ENCODE data around the gene NTPCR. TPM values are rescaled to one million over a fixed set of nuclear protein-coding genes. Genes with fewer than 3 reads are reported as not detected.
A peak's percentile ranks its signal among the peaks of the same experiment; 100 is the strongest.

NTPCR gene
- total RNA-seq, 1 donor from 2014 or later, result 54.5 TPM

DNA sequence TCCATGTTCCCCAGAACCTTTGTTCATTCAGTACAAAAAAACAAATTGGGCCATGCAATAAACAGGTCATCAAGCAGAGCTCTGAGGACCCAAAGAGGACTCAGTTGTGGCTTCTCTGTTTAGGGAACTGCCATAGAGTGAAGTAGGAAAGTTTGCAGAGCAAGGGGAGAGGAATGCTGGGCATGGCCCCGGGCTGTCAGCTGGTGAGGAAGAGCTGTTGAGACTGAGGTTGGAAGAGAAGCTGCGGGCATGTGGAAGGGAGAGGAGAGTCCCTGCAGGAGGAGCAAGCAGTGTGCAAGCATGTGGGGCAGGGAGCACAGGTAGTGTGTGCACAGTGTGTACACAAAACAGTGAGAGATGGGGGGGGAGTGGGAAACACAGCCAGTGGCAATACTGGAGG lies 71.8 kb downstream of the NTPCR start:
- H3K27ac ChIP-seq (ENCODE audit: low read depth, low read length), result no peak overlapping the region
- peaks cover 17% of the 10 kb centered on the region for H3K36me3 Mint-ChIP-seq (ENCODE audit: low read depth, unreplicated experiment)
- H3K27me3 Mint-ChIP-seq (ENCODE audit: low read depth, unreplicated experiment), result no peaks in the 10 kb centered on the region
- H3K4me1 ChIP-seq (ENCODE audit: insufficient read depth, low read length), result peaks cover 10% of the 10 kb centered on the region
- no peak overlapping the region for H3K4me3 Mint-ChIP-seq (ENCODE audit: unreplicated experiment)
- FAIRE-seq (no peak), DNase-seq (ENCODE audit: low read depth) (no peak)
- H4K20me1 ChIP-seq (ENCODE audit: insufficient read depth, low read length), result no peaks in the 10 kb centered on the region
- no peak overlapping the region for H3K4me2 ChIP-seq (ENCODE audit: low read length)
- no peak overlapping the region for H3K27ac Mint-ChIP-seq (ENCODE audit: unreplicated experiment)
- H3K36me3 ChIP-seq (ENCODE audit: insufficient read depth, low read length), result no peaks in the 10 kb centered on the region
- peaks cover 2% of the 10 kb centered on the region for H3K9me3 Mint-ChIP-seq (ENCODE audit: unreplicated experiment)
- TF ChIP-seq, protein P1, sequence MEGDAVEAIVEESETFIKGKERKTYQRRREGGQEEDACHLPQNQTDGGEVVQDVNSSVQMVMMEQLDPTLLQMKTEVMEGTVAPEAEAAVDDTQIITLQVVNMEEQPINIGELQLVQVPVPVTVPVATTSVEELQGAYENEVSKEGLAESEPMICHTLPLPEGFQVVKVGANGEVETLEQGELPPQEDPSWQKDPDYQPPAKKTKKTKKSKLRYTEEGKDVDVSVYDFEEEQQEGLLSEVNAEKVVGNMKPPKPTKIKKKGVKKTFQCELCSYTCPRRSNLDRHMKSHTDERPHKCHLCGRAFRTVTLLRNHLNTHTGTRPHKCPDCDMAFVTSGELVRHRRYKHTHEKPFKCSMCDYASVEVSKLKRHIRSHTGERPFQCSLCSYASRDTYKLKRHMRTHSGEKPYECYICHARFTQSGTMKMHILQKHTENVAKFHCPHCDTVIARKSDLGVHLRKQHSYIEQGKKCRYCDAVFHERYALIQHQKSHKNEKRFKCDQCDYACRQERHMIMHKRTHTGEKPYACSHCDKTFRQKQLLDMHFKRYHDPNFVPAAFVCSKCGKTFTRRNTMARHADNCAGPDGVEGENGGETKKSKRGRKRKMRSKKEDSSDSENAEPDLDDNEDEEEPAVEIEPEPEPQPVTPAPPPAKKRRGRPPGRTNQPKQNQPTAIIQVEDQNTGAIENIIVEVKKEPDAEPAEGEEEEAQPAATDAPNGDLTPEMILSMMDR (IDR thresholded peaks at IDR 0.05; ENCODE audit: insufficient read depth, low read depth, low read length), result no peak
- no peak for TF ChIP-seq EZH2 (IDR thresholded peaks at IDR 0.05; ENCODE audit: insufficient read depth, low read length)
- H3K27me3 ChIP-seq (ENCODE audit: insufficient read depth, low read length), result no peaks in the 10 kb centered on the region
- no peaks in the 10 kb centered on the region for H3K9me3 ChIP-seq (ENCODE audit: insufficient read depth, low read depth, low read length)
- H2AFZ ChIP-seq (ENCODE audit: low read depth, low read length), result no peak overlapping the region
- no peaks in the 10 kb centered on the region for H3K79me2 ChIP-seq (ENCODE audit: insufficient read depth, low read length)
- no peak overlapping the region for H3K9ac ChIP-seq (ENCODE audit: low read length)
- peaks cover 7% of the 10 kb centered on the region for H3K4me1 Mint-ChIP-seq (ENCODE audit: low read depth, unreplicated experiment)
- H3K4me3 ChIP-seq (ENCODE audit: insufficient read depth, low read depth, low read length), result no peak overlapping the region

GRCh38 chr1:233024199-233024598 lies 73.8 kb downstream of the NTPCR start:
- Histone ChIP-seq H3K36me3 (ENCODE audit: insufficient read depth, low read length) (no peaks in the 10 kb centered on the region), H3K4me3 (ENCODE audit: insufficient read depth, low read depth, low read length) (no peak overlapping the region), H3K9ac (ENCODE audit: low read length) (no peak overlapping the region), H4K20me1 (ENCODE audit: insufficient read depth, low read length) (no peaks in the 10 kb centered on the region), H3K79me2 (ENCODE audit: insufficient read depth, low read length) (no peaks in the 10 kb centered on the region), H3K4me2 (ENCODE audit: low read length) (no peak overlapping the region), H2AFZ (ENCODE audit: low read depth, low read length) (no peak overlapping the region), H3K27me3 (ENCODE audit: insufficient read depth, low read length) (no peaks in the 10 kb centered on the region), H3K9me3 (ENCODE audit: insufficient read depth, low read depth, low read length) (no peaks in the 10 kb centered on the region), H3K27ac (ENCODE audit: low read depth, low read length) (no peak overlapping the region), H3K4me1 (ENCODE audit: insufficient read depth, low read length) (peaks cover 10% of the 10 kb centered on the region)
- no peaks in the 10 kb centered on the region for H3K27me3 Mint-ChIP-seq (ENCODE audit: low read depth, unreplicated experiment)
- no peak for DNase-seq (ENCODE audit: low read depth)
- no peak overlapping the region for H3K27ac Mint-ChIP-seq (ENCODE audit: unreplicated experiment)
- no peak overlapping the region for H3K4me3 Mint-ChIP-seq (ENCODE audit: unreplicated experiment)
- no peak for TF ChIP-seq EZH2 (IDR thresholded peaks at IDR 0.05; ENCODE audit: insufficient read depth, low read length)
- TF ChIP-seq, protein P1 (IDR thresholded peaks at IDR 0.05; ENCODE audit: insufficient read depth, low read depth, low read length), result no peak
- no peak for FAIRE-seq
- peaks cover 2% of the 10 kb centered on the region for H3K9me3 Mint-ChIP-seq (ENCODE audit: unreplicated experiment)
- peaks cover 7% of the 10 kb centered on the region for H3K4me1 Mint-ChIP-seq (ENCODE audit: low read depth, unreplicated experiment)
- peaks cover 14% of the 10 kb centered on the region for H3K36me3 Mint-ChIP-seq (ENCODE audit: low read depth, unreplicated experiment)

DNA sequence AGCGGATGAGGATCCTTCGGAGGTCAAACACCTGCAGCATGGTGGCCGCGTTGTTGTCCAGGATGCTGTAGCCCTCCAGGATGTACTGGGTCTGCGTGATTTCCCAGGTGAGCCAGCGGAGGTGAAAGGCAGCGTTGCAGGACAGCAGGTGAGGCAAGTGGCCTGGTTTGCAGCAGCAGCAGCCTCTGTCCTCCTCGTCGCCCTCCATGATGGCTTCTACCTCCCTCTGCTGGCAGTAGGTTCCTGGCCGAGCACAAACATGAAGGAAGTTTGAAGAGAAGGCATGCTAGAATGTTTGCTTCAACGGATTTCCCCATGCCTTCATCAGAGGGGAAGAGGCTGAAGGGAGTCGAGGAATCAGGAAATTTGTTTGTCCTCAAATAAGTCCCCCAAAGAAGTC lies 74.7 kb downstream of the NTPCR start:
- no peaks in the 10 kb centered on the region for H3K27me3 ChIP-seq (ENCODE audit: insufficient read depth, low read length)
- H4K20me1 ChIP-seq (ENCODE audit: insufficient read depth, low read length), result no peaks in the 10 kb centered on the region
- Mint-ChIP-seq H3K27ac (ENCODE audit: unreplicated experiment) (no peak overlapping the region), H3K27me3 (ENCODE audit: low read depth, unreplicated experiment) (no peaks in the 10 kb centered on the region), H3K9me3 (ENCODE audit: unreplicated experiment) (peaks cover 2% of the 10 kb centered on the region), H3K4me3 (ENCODE audit: unreplicated experiment) (no peak overlapping the region), H3K4me1 (ENCODE audit: low read depth, unreplicated experiment) (peaks cover 6% of the 10 kb centered on the region), H3K36me3 (ENCODE audit: low read depth, unreplicated experiment) (peaks cover 8% of the 10 kb centered on the region)
- no peak overlapping the region for H3K9ac ChIP-seq (ENCODE audit: low read length)
- FAIRE-seq (no peak), DNase-seq (ENCODE audit: low read depth) (no peak)
- peaks cover 7% of the 10 kb centered on the region for H3K4me1 ChIP-seq (ENCODE audit: insufficient read depth, low read length)
- TF ChIP-seq, protein P1 (IDR thresholded peaks at IDR 0.05; ENCODE audit: insufficient read depth, low read depth, low read length), result peak; percentile 29
- TF ChIP-seq EZH2 (IDR thresholded peaks at IDR 0.05; ENCODE audit: insufficient read depth, low read length), result no peak
- no peaks in the 10 kb centered on the region for H3K9me3 ChIP-seq (ENCODE audit: insufficient read depth, low read depth, low read length)
- H3K79me2 ChIP-seq (ENCODE audit: insufficient read depth, low read length), result no peaks in the 10 kb centered on the region
- no peak overlapping the region for H3K4me2 ChIP-seq (ENCODE audit: low read length)
- H3K4me3 ChIP-seq (ENCODE audit: insufficient read depth, low read depth, low read length), result no peak overlapping the region
- H2AFZ ChIP-seq (ENCODE audit: low read depth, low read length), result no peak overlapping the region
- H3K36me3 ChIP-seq (ENCODE audit: insufficient read depth, low read length), result no peaks in the 10 kb centered on the region
- no peak overlapping the region for H3K27ac ChIP-seq (ENCODE audit: low read depth, low read length)
